Gastroesophageal sphincter (tissue), 4 donors: Measurements from ENCODE around the gene GPRC6A. TPM values are rescaled to one million over a fixed set of nuclear protein-coding genes. Genes with fewer than 3 reads are reported as not detected.

Experiments used
- ATAC-seq: fragments of 150-250 bp; one replicate; pipeline ENCODE4 v1.9.1; 2016; ENCODE audit warnings: mild to moderate bottlenecking, moderate library complexity
- H3K27ac ChIP-seq, 4 donors: fragments of 200-600 bp; sonication (generic) in 3 of 4; 1 replicate in 3 of 4; 2 replicates in 1 of 4; pipeline ENCODE4 v1.5.1; 2016 to 2019
- H3K27me3 ChIP-seq: fragments of 200-600 bp; sonication (generic); one replicate; pipeline ENCODE4 v1.5.1; 2019
- H3K36me3 ChIP-seq, 2 donors: fragments of 200-600 bp; sonication (generic); one replicate each; pipeline ENCODE4 v1.5.1; 2019; ENCODE audit warnings: control low read depth in 1 of 2
- H3K4me1 ChIP-seq, 3 donors: fragments of 200-600 bp; sonication (generic); 1 replicate in 2 of 3; 2 replicates in 1 of 3; pipeline ENCODE4 v1.5.1; 2016 to 2019; ENCODE audit warnings: control low read depth in 2 of 3
- H3K4me3 ChIP-seq, 2 donors: fragments of 200-600 bp; sonication (generic); one replicate each; pipeline ENCODE4 v1.5.1; 2019; ENCODE audit warnings: mild to moderate bottlenecking in 1 of 2, moderate library complexity in 1 of 2
- H3K9me3 ChIP-seq, 3 donors: fragments of 200-600 bp; sonication (generic); one replicate each; pipeline ENCODE4 v1.5.1; 2017 to 2019; ENCODE audit warnings: control low read depth in 2 of 3
- EP300 ChIP-seq: sonication (generic); formaldehyde crosslinking; IDR thresholded peaks from one replicate; pipeline ENCODE4 v1.6.1; 2017; ENCODE audit warnings: antibody characterized with exemption, mild to moderate bottlenecking
- POLR2A ChIP-seq, 2 donors: fragments of 450-650 bp; IDR thresholded peaks; one replicate each; pipeline ENCODE4 v1.6.1; 2017; ENCODE audit warnings: antibody characterized with exemption in 2 of 2, mild to moderate bottlenecking in 2 of 2, moderate library complexity in 1 of 2
- POLR2AphosphoS5 ChIP-seq: sonication (generic); formaldehyde crosslinking; IDR thresholded peaks from one replicate; pipeline ENCODE4 v1.6.1; 2017; ENCODE audit warnings: antibody characterized with exemption
- WGBS, 2 donors: methylation state at CpG; one replicate each; pipeline ENCODE4 v1.1.5; 2018; ENCODE audit warnings: low coverage in 1 of 2; 5-methylcytosine and 5-hydroxymethylcytosine counted together
- total RNA-seq, 4 donors: library from RNA; depleted of rRNA; stranded (reverse); fragments of >200 nt; gene quantifications; one replicate each; pipeline ENCODE4 v1.1.0, GENCODE V29; 2016
- TF ChIP-seq, protein P1 (sequence below), 4 experiments: fragments of 200-600 bp in 2 of 4; fragments of 450-650 bp in 2 of 4; sonication (generic) in 1 of 4; IDR thresholded peaks; one replicate each; pipeline ENCODE4 v1.5.1; 2017 to 2019; ENCODE audit warnings: antibody characterized with exemption in 4 of 4, mild to moderate bottlenecking in 2 of 4, moderate library complexity in 2 of 4

Gene GPRC6A
- total RNA-seq, 4 donors from 2014 or later = not detected

DNA sequence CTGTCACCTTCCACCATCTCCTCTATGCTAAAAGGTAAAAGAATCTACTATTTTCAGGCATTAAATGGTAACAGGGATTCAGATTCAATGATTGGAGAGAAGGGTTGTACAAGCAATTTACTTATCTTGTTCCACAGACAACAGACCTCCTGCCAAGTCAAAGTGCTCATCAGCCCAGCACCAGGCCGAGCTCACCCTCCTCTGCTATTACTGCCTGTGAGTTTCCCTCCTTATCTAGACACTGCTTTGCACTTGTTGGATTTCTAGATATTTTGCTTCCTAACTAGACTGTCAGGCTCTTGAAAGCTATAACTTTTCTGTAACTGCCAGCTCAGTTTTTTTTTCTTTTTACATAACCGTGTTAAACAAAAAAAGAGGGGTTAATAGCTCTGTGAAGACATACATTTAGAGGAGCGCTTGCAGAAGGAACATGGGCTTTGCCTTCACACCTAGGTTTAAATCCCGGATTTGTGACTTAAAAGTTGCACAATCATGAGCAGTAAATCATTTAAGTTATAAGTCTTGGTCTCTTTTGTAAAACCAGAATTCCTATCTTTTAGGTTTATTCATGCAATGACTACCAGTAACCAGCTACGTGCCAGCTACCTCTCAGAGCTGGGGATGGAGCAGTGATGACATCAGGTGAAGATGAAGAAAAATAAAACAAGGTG is 62.2 kb downstream of the GPRC6A start:
- no peaks in the 10 kb centered on the region for H3K9me3 ChIP-seq
- ATAC-seq = no peak
- H3K36me3 ChIP-seq = no peaks in the 10 kb centered on the region
- peaks cover 22% of the 10 kb centered on the region for H3K27me3 ChIP-seq
- TF ChIP-seq, protein P1, sequence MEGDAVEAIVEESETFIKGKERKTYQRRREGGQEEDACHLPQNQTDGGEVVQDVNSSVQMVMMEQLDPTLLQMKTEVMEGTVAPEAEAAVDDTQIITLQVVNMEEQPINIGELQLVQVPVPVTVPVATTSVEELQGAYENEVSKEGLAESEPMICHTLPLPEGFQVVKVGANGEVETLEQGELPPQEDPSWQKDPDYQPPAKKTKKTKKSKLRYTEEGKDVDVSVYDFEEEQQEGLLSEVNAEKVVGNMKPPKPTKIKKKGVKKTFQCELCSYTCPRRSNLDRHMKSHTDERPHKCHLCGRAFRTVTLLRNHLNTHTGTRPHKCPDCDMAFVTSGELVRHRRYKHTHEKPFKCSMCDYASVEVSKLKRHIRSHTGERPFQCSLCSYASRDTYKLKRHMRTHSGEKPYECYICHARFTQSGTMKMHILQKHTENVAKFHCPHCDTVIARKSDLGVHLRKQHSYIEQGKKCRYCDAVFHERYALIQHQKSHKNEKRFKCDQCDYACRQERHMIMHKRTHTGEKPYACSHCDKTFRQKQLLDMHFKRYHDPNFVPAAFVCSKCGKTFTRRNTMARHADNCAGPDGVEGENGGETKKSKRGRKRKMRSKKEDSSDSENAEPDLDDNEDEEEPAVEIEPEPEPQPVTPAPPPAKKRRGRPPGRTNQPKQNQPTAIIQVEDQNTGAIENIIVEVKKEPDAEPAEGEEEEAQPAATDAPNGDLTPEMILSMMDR (IDR thresholded peaks at IDR 0.05) = no peak
- TF ChIP-seq POLR2A (IDR thresholded peaks at IDR 0.05) (no peak), POLR2AphosphoS5 (no peak), EP300 (no peak)
- 76 to 84% methylated on average over 5 of the region's 5 CpGs for WGBS, 2 donors
- H3K4me1 ChIP-seq = peaks cover 0 to 18% (median 0%) of the 10 kb centered on the region in 3 donors
- no peak overlapping the region for H3K4me3 ChIP-seq
- no peak overlapping the region for H3K27ac ChIP-seq

DNA sequence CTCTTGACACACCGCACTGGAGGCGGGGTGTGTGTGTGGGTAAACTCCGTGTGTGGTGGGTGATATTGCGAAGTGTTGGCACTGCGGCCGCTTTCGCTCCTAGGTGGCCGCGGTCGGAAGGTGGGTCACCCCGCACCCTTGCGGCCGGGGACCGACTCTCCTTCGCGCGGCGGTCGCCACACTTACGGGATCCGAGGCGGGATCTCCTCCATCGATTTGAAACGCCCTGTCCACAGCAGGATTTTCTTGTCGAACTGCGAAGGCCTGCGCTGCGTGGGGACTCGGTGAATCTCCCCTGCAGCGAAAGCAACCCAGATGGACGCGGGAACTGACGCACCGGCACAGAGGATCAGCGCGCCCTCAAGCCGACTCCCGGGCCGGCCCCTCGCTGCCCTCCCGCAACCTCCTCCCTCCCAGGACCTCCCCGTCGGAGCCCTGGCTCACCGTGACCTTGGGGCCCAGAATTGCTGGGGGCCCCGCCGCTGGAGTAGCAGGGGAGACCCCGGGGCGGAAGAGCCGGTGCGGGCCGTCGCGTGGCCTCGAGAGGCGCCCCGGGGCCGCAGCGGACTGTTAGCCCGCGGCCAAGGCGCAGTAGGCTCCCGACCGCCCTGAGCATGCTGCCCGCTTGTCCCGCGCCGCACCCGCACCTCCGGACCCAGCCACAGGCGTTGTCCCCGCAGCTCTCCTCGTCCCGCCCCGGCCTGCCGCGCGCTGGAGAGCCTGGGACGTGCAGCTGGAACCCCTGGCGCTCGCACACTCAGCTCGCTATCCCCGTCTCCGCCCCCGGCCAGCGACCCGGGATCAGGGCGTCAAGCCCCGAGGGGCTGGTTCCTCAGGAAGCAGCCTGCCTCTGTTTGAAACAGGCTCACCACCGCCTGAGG is 63.7 kb downstream of the GPRC6A start, which contains the start of gene FAM162B:
TSS of gene FAM162B (minus strand) at position 759 of the 881 bp plus-strand sequence. CDS start at position 616, 143 bp downstream.
- peaks cover 0 to 18% (median 0%) of the 10 kb centered on the region in 3 donors for H3K4me1 ChIP-seq
- peak; percentile 67 for ATAC-seq
- TF ChIP-seq, protein P1 (IDR thresholded peaks at IDR 0.05) = no peak
- TF ChIP-seq POLR2AphosphoS5 (no peak), POLR2A (IDR thresholded peaks at IDR 0.05) (no peak), EP300 (no peak)

DNA sequence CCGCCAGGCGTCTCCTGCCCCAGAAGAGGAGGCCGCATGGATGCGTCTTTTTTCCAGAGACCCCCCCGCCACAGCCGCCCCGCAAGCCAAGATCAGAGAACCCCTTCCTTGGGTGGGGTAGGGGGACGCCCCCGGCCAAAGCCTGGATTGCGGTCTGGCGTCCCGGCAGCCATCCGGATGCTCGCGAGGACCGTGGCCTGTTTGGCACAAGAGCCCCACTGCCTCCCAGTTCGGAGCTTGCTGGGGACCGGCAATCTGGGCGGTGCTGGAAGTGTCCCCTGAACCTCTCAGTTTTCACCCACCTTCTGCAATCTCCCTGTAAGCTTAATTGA is 64.3 kb downstream of the GPRC6A start:
- peak; percentile 12 for ATAC-seq

More for the DNA sequence above, 63.7 kb downstream of the GPRC6A start, which contains the start of gene FAM162B:
- no CpG with 5 or more reads among the region's 89 CpGs for WGBS, 2 donors
- H3K9me3 ChIP-seq = no peaks in the 10 kb centered on the region
- peak within 1 kb of the TSS; percentile 9 to 59 for H3K4me3 ChIP-seq
- H3K36me3 ChIP-seq = no peaks in the 10 kb centered on the region
- peak within 1 kb of the TSS in 3 of 4 donors; percentile 50 to 72 (median 66) for H3K27ac ChIP-seq
- H3K27me3 ChIP-seq = peaks cover 22% of the 10 kb centered on the region

DNA sequence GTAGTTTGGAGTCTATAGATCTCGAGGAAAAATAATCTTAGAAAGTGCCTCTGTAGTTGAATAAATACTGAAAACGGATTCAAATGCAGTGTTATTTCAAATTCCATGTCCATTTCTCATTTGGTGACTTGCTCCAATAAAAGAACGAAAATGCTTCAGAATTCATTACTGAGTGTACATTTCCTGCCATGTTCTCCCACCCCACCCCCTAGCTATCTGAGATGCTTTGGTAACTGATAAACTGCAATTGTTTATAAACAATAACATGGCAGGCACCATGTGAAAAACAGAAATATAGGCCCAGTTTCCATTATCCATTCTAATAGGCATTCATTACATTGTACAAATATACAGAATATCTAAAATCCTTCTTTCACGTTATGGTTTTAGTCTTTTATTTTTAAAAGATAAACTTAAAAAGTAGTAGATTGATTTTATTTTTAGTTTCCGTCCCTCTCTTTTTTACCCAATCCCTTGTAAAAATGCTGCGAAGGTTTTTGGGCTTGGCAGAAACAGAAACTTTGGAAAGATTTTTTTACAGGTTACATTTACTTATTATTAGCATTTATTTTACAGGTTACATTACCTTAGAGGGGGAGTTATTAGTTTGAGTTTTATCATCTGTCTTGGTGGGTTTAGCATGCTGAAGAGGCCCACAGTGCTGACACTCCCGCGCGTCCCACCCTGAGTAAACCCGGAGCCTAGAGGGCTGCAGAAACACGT is 64.8 kb downstream of the GPRC6A start:
- no peak for ATAC-seq
- peak overlapping the region in 2 of 4 donors; percentile 66 to 72 for H3K27ac ChIP-seq
- H3K36me3 ChIP-seq = no peaks in the 10 kb centered on the region
- TF ChIP-seq POLR2AphosphoS5 (no peak), EP300 (no peak), POLR2A (IDR thresholded peaks at IDR 0.05) (no peak)
- TF ChIP-seq, protein P1 (IDR thresholded peaks at IDR 0.05) = no peak
- WGBS, 2 donors = 80 to 91% methylated on average over 6 of the region's 11 CpGs
- H3K9me3 ChIP-seq = no peaks in the 10 kb centered on the region
- H3K27me3 ChIP-seq = peaks cover 22% of the 10 kb centered on the region
- H3K4me1 ChIP-seq = peaks cover 0 to 18% (median 0%) of the 10 kb centered on the region in 3 donors
- H3K4me3 ChIP-seq = peak overlapping the region in 1 of 2 donors; percentile 59

More for the DNA sequence above, 64.3 kb downstream of the GPRC6A start:
- no peak for TF ChIP-seq EP300
- TF ChIP-seq, protein P1 (IDR thresholded peaks at IDR 0.05) = no peak
- TF ChIP-seq POLR2AphosphoS5 = no peak
- no peak for TF ChIP-seq POLR2A (IDR thresholded peaks at IDR 0.05)
- H3K4me1 ChIP-seq = peaks cover 0 to 18% (median 0%) of the 10 kb centered on the region in 3 donors
- H3K27me3 ChIP-seq = peaks cover 22% of the 10 kb centered on the region
- H3K27ac ChIP-seq = peak overlapping the region in 3 of 4 donors; percentile 50 to 72 (median 66)
- no CpG with 5 or more reads among the region's 19 CpGs for WGBS, 2 donors
- H3K4me3 ChIP-seq = peak overlapping the region; percentile 9 to 59
- H3K9me3 ChIP-seq = no peaks in the 10 kb centered on the region
- no peaks in the 10 kb centered on the region for H3K36me3 ChIP-seq
